ENCODE results near the gene B3GNT8.

- TF ChIP-seq CTCF (IDR thresholded peaks at IDR 0.05; ENCODE audit: poor library complexity): no peak
- TF ChIP-seq EZH2phosphoT487 (IDR thresholded peaks at IDR 0.05; ENCODE audit: low read depth, severe bottlenecking, unreplicated experiment): no peak
- no peak for TF ChIP-seq EZH2 (IDR thresholded peaks at IDR 0.05; ENCODE audit: borderline replicate concordance)
These were observed 28.1 kb downstream of the B3GNT8 start for GRCh38 chr19:41399091-41399490.

Data from hepatocyte (in vitro differentiated cells).